Stimulated activated CD4-positive, alpha-beta T cell treated with anti-CD3 and anti-CD28 coated beads, Interleukin-1b, Interleukin-23, amount 100 ng/mL, for 4 hours (primary cell): ENCODE results near the gene NLRP7.
"Not testable (repeated sequence)": the region's sequence is repeated elsewhere in the genome, so short reads cannot be mapped to it uniquely, and the experiment has no call there.

Experiments used
- DNase-seq, 2 donors: peaks; one replicate each; pipeline ENCODE4 v3.0.0-alpha.2; 2020; ENCODE audit warnings: low read depth in 2 of 2

The NLRP7 gene

GRCh38 chr19:54947381-54947780, at the start of gene NLRP7:
Gene NLRP7 (minus strand): TSS chr19:54947530.
- no peak for DNase-seq

- no peak for DNase-seq
Observed at GRCh38 chr19:54995561-54995960, 48.2 kb upstream of the NLRP7 start.

GRCh38 chr19:54989531-54989930, 42.2 kb upstream of the NLRP7 start:
- not testable (repeated sequence) for DNase-seq

- DNase-seq = not testable (repeated sequence)
Observed at GRCh38 chr19:54982562-54982961, 35.2 kb upstream of the NLRP7 start.

- DNase-seq = not testable (repeated sequence)
Observed at GRCh38 chr19:54973229-54974090, 26.1 kb upstream of the NLRP7 start.

- DNase-seq = not testable (repeated sequence)
Observed at GRCh38 chr19:54971446-54971845, 24.1 kb upstream of the NLRP7 start.

- no peak for DNase-seq
Observed at GRCh38 chr19:54969647-54970046, 22.3 kb upstream of the NLRP7 start.

GRCh38 chr19:54967611-54968010, 20.3 kb upstream of the NLRP7 start:
- DNase-seq = no peak

- not testable (repeated sequence) for DNase-seq
Observed at GRCh38 chr19:54965055-54965454, 17.7 kb upstream of the NLRP7 start.

- no peak for DNase-seq
Observed at GRCh38 chr19:54959840-54960239, 12.5 kb upstream of the NLRP7 start.

GRCh38 chr19:54955376-54955775, 8.0 kb upstream of the NLRP7 start:
- DNase-seq = no peak

- not testable (repeated sequence) for DNase-seq
Observed at GRCh38 chr19:54953345-54953713, 6.0 kb upstream of the NLRP7 start.

GRCh38 chr19:54952591-54953344, 5.4 kb upstream of the NLRP7 start:
- no peak for DNase-seq

- not testable (repeated sequence) for DNase-seq
Observed at GRCh38 chr19:54950580-54950979, 3.2 kb upstream of the NLRP7 start.

GRCh38 chr19:54949412-54949811, 2.1 kb upstream of the NLRP7 start:
- DNase-seq = no peak

GRCh38 chr19:54943772-54944361, 3.5 kb downstream of the NLRP7 start:
- DNase-seq = not testable (repeated sequence)

- not testable (repeated sequence) for DNase-seq
Observed at GRCh38 chr19:54939538-54939937, 7.8 kb downstream of the NLRP7 start.

- DNase-seq = no peak
Observed at GRCh38 chr19:54938906-54939305, 8.4 kb downstream of the NLRP7 start.

- DNase-seq = no peak
Observed at GRCh38 chr19:54937926-54938325, 9.4 kb downstream of the NLRP7 start.

GRCh38 chr19:54928299-54928698, 19.0 kb downstream of the NLRP7 start:
- no peak for DNase-seq

- no peak for DNase-seq
Observed at GRCh38 chr19:54923276-54923675, 24.1 kb downstream of the NLRP7 start.

GRCh38 chr19:54921082-54921481, 26.2 kb downstream of the NLRP7 start:
- DNase-seq = no peak
